HG03520 (cell line): ENCODE results near the gene TCF7L1.
"Not testable (repeated sequence)": the region's sequence is repeated elsewhere in the genome, so short reads cannot be mapped to it uniquely, and the experiment has no call there.

Experiments
- ATAC-seq: cut with Tn5 transposase; IDR thresholded peaks from one replicate; pipeline ENCODE4 v1.9.1; 2021; ENCODE audit warnings: mild to moderate bottlenecking, moderate library complexity; ENCODE audit not compliant: unreplicated experiment

The TCF7L1 gene

DNA sequence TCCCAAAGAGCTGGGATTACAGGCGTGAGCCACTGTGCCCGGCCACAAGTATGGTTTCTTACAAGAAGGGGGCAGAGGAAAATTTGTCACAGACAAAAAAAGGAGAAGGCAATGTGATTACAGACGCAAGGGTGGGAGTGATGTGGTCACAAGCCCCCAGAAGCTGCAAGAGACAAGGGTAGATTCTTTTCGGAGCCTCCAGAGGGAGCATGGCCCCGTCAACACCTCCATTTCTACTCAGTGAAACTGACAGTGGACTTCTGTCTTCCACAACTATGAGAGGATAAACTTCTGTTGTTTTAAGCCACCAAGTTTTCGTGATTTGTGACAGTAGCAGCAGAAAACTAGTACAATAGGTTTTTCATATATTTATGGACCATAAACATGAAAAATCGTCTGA lies 2.1 kb upstream of the TCF7L1 start:
- no peak for ATAC-seq

DNA sequence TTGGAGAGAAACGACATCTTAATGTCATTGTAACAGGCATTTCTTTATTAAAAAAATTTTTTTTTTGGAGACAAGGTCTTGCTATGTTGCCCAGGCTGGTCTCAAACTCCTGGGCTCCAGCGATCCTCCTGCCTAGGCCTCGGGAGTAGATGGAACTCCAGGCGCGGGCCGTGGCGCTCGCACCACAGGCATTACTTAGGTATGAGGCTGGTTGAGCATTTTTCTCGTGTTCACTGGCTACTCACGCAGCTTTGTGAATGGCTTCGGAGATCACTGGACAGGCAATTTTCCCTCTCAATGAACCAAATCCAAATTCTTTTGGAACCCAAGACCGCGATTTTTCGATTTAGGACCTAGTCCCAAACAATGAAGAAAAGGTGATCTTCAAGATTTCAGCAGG lies 795 bp upstream of the TCF7L1 start:
- no peak for ATAC-seq

GRCh38 chr2:85133751-85134254 lies 611 bp downstream of the TCF7L1 start:
- ATAC-seq, result no peak

DNA sequence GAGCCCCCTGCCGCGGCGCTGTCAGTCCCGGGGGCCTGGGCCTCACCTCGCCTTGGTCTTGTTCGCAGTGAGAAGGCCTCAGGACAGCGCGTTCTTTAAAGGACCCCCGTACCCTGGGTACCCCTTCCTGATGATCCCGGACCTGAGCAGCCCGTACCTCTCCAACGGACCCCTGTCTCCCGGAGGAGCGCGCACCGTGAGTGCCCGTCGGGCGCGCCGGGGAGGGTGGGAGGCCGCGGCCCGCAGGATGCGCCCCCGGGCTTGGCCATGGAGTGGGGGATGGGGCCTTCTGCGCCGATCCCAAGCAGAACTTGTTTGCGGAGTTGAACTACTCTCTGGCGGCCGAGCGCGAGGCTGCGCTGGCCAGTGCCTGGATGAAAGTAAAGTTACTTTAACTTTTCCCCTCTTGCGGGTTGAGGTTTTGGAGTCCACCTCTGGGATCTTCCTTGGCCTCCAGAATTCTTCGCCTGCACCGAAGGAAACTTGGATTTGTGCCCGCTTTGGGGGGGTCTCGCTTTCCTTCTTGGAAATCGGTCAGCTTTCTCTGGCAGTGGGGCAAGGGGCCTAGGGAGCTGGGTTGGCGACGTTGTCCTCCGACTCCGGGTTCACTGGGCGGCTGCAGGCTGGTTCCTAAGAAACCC lies 1.2 kb downstream of the TCF7L1 start:
- ATAC-seq, result no peak

DNA sequence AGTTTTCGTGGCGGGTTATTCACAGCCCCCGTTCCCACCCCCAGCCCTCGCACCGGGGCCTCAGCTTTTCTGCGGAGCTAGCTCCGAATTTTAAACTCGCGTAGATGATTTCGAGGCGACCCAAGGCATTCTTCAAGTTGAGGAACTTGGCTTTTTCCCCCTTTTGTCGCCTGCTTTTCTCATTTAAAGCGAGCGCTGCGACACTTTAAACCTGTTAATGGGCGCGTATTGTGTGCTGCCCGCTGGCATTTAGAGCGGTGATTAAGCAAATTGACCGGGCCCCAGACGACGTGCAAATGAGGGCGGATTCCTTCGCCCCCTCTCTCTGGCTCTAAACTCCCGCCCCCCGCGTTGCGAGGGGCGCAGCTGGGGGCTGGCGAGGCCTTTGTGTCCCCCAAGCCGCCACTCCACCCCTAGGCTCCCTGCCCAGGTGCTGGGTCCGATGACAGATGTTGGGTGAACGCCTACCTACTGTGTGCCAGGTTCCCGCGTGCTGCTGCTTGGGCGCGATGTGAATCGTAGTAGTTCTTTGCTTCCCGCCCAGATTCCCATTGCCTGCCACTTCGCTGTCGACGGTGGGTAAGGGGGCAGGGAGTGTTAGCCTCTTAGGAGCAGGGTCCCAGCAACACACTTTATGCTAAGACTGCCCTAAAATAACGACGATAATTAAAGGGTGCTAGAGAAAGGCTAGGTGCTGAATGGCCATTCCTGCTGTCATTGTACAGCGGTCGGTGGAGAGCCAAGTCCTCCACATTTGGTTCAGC lies 1.9 kb downstream of the TCF7L1 start:
- no peak for ATAC-seq

DNA sequence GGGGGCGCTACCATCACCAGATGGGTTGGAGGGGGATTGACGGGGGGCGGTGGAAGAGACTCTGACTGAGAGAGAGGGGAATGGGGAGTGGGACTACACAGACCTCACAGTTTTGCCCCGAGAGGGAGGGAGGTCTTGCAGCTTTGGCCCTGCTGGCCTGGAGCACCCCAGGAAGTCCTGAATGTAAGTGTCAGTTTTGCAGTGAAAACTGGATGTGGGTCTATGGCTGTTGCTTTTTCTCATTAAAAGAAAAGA lies 2.4 kb downstream of the TCF7L1 start:
- ATAC-seq, result no peak

- ATAC-seq, result no peak
These were observed 4.0 kb downstream of the TCF7L1 start for GRCh38 chr2:85137156-85137555.

- ATAC-seq, result no peak
These were observed 10.4 kb downstream of the TCF7L1 start for GRCh38 chr2:85143463-85144082.

GRCh38 chr2:85145116-85145820 lies 12.1 kb downstream of the TCF7L1 start:
- ATAC-seq, result no peak

DNA sequence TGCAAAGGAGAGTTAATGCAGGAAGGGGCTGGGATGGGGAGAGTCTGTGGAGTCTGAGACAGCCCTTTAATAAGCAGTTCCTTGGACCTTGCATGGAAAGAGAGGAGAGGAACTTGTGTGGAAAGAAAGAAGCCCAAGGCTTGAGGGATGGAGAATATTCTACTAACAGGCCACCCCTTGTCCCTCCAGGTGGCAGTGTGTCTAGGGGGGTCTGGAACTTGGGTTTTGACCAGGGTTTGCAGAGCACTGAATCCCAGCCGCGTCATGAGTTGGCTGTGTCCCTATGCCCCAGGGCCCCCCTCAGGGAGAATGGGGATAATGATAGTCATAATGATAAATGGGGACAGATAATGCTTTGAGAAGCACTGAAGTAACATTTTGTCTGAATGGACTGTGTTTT lies 15.0 kb downstream of the TCF7L1 start:
- ATAC-seq, result no peak

DNA sequence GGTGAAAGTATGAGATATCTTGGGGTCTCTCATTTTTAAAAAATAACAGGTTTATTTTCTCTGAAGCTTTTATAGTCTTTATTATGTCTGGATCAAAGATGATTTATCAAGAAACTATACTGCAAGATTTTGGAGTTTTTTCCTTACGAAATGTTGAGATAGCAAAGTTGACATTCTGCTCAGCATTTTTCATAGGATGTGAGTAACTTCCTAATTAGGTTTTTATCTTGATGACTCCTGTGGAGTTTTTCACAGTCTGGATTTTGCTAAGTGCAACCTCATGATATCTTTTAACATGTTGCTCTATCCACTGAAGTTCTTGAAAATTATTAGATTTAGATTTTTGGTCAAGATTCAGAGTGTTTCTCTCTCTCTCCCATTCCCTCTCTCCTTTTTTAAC lies 17.8 kb downstream of the TCF7L1 start:
- ATAC-seq, result no peak

- no peak for ATAC-seq
These were observed 19.7 kb downstream of the TCF7L1 start for GRCh38 chr2:85152895-85153294.

- ATAC-seq, result no peak
These were observed 21.0 kb downstream of the TCF7L1 start for GRCh38 chr2:85154048-85154753.

DNA sequence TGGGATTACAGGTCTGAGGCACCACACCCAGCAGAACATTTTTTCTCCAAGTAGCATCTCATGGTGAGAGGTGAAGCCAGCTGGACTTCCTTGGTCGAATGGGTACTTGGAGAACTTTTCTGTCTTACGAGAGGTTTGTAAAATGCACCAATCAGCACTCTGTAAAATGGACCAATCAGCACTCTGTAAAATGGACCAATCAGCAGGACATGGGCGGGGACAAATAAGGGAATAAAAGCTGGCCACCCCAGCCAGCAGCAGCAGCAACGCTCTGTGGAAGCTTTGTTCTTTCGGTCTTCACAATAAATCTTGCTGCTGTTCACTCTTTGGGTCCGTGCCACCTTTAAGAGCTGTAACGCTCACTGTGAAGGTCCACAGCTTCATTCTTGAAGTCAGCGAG lies 21.9 kb downstream of the TCF7L1 start:
- not testable (repeated sequence) for ATAC-seq

- no peak for ATAC-seq
These were observed 23.0 kb downstream of the TCF7L1 start for GRCh38 chr2:85156153-85156552.

DNA sequence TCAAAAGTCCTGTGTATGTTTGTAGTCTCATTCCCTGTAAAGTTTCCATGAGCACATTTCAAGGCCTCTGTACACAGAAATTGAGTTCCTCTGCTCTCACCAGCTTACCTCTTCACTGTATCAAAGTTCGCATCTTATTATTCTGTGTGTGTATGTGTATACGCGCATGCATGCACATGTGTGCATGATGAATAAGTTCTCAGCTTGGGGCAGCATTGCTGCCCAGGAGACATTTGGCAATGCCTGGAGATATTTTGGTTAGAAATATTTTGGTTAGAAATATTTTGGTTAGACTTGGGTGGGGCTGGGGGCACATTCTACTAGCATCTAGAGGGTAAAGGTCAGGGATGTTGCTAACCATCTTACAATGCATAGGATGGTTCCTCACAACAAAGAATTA lies 23.4 kb downstream of the TCF7L1 start:
- ATAC-seq, result no peak

- ATAC-seq, result no peak
These were observed 24.2 kb downstream of the TCF7L1 start for GRCh38 chr2:85157345-85157744.

DNA sequence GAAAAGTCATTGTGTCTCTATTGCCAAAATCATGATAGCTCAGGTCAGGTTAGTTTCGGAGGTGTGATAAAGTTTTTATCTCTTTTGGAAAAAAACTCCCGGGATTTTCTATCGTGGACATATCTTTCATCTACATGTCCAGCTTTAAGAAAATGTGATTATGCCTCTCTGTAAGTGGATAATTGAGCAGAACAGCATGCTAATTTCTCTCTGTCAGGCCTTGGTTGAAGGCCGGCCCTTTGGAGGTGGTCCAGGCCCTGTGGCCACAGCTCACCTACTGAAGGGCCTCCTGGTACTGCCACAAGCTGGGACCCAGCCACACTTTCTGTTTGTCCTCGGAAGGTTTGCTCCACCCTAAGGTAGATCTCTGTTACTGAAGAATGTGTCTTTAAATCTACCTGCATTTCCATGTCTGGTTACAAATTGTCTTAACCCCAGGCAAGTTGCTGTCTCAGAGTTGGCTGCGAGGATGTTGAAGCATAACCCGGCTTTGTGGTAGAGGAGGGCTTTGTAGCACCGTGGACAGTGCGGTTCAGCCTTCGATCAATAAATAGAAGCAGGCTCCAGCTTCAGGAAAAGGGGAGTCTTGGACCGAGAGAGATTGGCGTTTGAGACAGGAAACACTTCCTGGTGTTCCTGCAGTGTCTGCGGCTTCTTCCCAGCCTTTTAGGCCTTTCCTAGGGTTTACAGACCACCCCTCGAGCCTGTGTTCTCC lies 25.5 kb downstream of the TCF7L1 start:
- no peak for ATAC-seq

DNA sequence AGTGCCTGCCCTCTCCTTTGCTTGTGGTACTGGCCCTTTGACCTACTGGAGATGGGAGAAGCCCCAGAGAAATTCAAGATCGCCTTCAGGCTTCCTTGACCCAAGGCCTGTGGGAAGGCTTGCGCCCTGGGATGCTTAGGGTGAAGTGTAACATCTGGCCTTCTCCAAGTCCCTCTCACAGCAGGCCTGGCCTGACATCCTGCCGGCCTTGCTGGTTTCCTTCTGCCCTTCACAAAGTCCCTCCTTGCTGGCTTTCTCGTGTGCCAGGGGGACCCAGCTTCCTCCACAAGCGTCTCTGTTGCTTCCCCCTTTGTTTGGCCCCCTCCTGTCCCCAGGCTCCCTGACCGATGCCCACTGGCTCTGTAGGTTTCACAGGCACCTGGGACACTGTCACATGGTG lies 26.4 kb downstream of the TCF7L1 start:
- no peak for ATAC-seq
